Gastroesophageal sphincter (tissue), 3 donors: Measurements from ENCODE around the gene GUCY1A1.

Source experiments
- EP300 ChIP-seq: sonication (generic); formaldehyde crosslinking; IDR thresholded peaks from one replicate; pipeline ENCODE4 v1.6.1; 2017; ENCODE audit warnings: antibody characterized with exemption, mild to moderate bottlenecking
- POLR2A ChIP-seq, 2 donors: fragments of 450-650 bp; IDR thresholded peaks; one replicate each; pipeline ENCODE4 v1.6.1; 2017; ENCODE audit warnings: antibody characterized with exemption in 2 of 2, mild to moderate bottlenecking in 2 of 2, moderate library complexity in 1 of 2
- POLR2AphosphoS5 ChIP-seq: sonication (generic); formaldehyde crosslinking; IDR thresholded peaks from one replicate; pipeline ENCODE4 v1.6.1; 2017; ENCODE audit warnings: antibody characterized with exemption
- TF ChIP-seq, protein P1 (sequence below), 4 experiments: fragments of 200-600 bp in 2 of 4; fragments of 450-650 bp in 2 of 4; sonication (generic) in 1 of 4; IDR thresholded peaks; one replicate each; pipeline ENCODE4 v1.5.1; 2017 to 2019; ENCODE audit warnings: antibody characterized with exemption in 4 of 4, mild to moderate bottlenecking in 2 of 4, moderate library complexity in 2 of 4

DNA sequence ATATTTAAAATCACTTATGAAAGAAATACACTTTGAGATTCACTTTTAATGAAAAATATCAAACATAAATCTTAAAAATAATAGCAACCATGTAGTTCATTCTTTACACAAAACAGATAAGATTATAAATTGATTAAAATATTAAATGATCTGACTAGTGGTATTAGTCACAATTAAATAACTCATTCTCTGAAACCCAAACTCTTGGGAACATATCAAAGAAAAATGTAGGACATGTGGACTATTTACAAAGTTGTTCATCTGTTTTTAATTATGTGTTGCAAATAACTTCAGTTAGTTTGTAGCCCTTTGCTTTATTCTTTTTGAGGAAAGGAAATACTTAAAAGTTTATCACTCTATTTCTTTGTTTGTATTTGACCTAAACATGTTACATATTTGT is 9.5 kb upstream of the GUCY1A1 start:
- TF ChIP-seq, protein P1, sequence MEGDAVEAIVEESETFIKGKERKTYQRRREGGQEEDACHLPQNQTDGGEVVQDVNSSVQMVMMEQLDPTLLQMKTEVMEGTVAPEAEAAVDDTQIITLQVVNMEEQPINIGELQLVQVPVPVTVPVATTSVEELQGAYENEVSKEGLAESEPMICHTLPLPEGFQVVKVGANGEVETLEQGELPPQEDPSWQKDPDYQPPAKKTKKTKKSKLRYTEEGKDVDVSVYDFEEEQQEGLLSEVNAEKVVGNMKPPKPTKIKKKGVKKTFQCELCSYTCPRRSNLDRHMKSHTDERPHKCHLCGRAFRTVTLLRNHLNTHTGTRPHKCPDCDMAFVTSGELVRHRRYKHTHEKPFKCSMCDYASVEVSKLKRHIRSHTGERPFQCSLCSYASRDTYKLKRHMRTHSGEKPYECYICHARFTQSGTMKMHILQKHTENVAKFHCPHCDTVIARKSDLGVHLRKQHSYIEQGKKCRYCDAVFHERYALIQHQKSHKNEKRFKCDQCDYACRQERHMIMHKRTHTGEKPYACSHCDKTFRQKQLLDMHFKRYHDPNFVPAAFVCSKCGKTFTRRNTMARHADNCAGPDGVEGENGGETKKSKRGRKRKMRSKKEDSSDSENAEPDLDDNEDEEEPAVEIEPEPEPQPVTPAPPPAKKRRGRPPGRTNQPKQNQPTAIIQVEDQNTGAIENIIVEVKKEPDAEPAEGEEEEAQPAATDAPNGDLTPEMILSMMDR (IDR thresholded peaks at IDR 0.05), result no peak
- TF ChIP-seq POLR2A (IDR thresholded peaks at IDR 0.05) (no peak), POLR2AphosphoS5 (no peak), EP300 (no peak)
